Measurements from ENCODE around the gene HDC. TPM values are rescaled to one million over a fixed set of nuclear protein-coding genes. Genes with fewer than 3 reads are reported as not detected.

The HDC gene
- polyA plus RNA-seq, 1 experiment: not detected

DNA sequence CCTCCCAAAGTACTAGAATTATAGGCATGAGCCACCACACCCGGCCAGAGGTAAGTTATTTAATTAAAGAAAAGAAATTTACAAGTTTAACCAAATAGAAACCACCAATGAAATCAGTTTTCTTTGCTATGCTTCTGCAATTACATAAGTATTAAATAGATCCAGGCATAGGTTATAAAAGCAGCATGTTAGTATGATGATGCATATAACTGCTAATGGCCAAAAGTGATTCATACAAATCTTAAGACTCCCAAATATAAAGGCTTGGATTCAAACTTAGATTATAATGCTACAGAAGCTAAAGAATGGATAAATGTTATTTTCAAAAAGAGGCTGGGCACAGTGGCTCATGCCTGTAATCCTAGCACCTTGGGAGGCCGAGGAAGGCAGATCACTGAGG lies 32.8 kb upstream of the HDC start:
- Histone ChIP-seq H3K4me3 (ENCODE audit: low read depth, low read length) (no peak overlapping the region), H3K9me3 (ENCODE audit: control insufficient read depth, insufficient read depth, low read length) (no peaks in the 10 kb centered on the region), H3K27ac (ENCODE audit: low read depth, low read length) (no peak overlapping the region), H3K27me3 (ENCODE audit: control insufficient read depth, insufficient read depth, low read length) (no peaks in the 10 kb centered on the region)
- DNase-seq (ENCODE audit: low read depth, low spot score): no peak
- CTCF ChIA-PET: interaction anchor here (2.4 kb wide), 1 partner anchor 17 kb away, joined by 12 read pairs; no protein-coding TSS in a partner anchor
- POLR2A ChIA-PET: interaction anchor here (0.6 kb wide), 1 partner anchor 55 kb away, joined by 3 read pairs; no protein-coding TSS in a partner anchor
- TF ChIP-seq, protein P1, sequence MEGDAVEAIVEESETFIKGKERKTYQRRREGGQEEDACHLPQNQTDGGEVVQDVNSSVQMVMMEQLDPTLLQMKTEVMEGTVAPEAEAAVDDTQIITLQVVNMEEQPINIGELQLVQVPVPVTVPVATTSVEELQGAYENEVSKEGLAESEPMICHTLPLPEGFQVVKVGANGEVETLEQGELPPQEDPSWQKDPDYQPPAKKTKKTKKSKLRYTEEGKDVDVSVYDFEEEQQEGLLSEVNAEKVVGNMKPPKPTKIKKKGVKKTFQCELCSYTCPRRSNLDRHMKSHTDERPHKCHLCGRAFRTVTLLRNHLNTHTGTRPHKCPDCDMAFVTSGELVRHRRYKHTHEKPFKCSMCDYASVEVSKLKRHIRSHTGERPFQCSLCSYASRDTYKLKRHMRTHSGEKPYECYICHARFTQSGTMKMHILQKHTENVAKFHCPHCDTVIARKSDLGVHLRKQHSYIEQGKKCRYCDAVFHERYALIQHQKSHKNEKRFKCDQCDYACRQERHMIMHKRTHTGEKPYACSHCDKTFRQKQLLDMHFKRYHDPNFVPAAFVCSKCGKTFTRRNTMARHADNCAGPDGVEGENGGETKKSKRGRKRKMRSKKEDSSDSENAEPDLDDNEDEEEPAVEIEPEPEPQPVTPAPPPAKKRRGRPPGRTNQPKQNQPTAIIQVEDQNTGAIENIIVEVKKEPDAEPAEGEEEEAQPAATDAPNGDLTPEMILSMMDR (IDR thresholded peaks at IDR 0.05; ENCODE audit: low read depth, low read length): no peak

DNA sequence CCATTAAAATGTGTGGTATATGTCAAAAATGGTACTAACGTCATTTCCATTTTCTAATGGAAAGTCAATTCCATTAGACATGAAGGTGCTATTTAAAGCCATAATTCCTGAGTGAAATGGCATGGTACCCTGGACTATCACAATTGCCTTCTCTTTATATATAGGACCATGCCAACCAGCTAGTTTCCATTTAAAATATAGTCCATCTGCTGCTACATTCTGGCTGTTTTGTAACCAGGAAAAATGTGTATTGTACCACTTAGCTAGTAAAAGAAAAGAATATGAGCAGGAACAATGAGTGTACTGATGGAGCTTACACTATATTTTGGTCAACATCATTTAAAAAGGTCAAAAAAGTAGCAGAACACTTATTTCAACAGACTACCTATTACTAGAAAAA lies 30.4 kb upstream of the HDC start:
- Histone ChIP-seq H3K27me3 (ENCODE audit: control insufficient read depth, insufficient read depth, low read length) (no peaks in the 10 kb centered on the region), H3K27ac (ENCODE audit: low read depth, low read length) (no peak overlapping the region), H3K4me3 (ENCODE audit: low read depth, low read length) (no peak overlapping the region), H3K9me3 (ENCODE audit: control insufficient read depth, insufficient read depth, low read length) (no peaks in the 10 kb centered on the region)
- ChIA-PET CTCF (interaction anchor here (0.6 to 1.4 kb wide), 3 partner anchors 20 to 1511 kb away, joined by 3 to 6 read pairs (median 6); no protein-coding TSS in a partner anchor), POLR2A (no interaction called here)
- TF ChIP-seq, protein P1 (IDR thresholded peaks at IDR 0.05; ENCODE audit: low read depth, low read length): no peak
- no peak for DNase-seq (ENCODE audit: low read depth, low spot score)

DNA sequence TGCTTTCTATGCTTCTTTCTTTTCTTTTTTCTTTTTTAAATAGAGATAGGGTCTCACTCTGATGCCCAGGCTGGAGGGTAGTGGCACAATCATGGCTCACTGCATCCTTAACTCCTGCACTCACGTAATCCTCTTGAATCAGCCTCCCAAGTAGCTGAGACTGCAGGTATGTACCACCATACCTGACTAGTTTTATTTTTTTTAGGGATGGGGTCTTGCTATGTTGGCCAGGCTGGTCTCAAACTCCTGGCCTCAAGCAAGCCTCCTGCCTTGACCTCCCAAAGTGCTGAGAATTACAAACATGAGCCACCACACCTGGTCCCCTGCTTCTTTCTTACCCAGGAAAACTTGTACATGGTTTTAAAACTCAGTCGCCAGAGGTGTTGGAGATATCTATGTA lies 24.2 kb upstream of the HDC start:
- CTCF ChIA-PET: no interaction called here
- DNase-seq (ENCODE audit: low read depth, low spot score): no peak
- Histone ChIP-seq H3K27ac (ENCODE audit: low read depth, low read length) (no peak overlapping the region), H3K27me3 (ENCODE audit: control insufficient read depth, insufficient read depth, low read length) (no peaks in the 10 kb centered on the region), H3K9me3 (ENCODE audit: control insufficient read depth, insufficient read depth, low read length) (no peaks in the 10 kb centered on the region), H3K4me3 (ENCODE audit: low read depth, low read length) (no peak overlapping the region)
- POLR2A ChIA-PET: no interaction called here
- TF ChIP-seq, protein P1 (IDR thresholded peaks at IDR 0.05; ENCODE audit: low read depth, low read length): no peak

DNA sequence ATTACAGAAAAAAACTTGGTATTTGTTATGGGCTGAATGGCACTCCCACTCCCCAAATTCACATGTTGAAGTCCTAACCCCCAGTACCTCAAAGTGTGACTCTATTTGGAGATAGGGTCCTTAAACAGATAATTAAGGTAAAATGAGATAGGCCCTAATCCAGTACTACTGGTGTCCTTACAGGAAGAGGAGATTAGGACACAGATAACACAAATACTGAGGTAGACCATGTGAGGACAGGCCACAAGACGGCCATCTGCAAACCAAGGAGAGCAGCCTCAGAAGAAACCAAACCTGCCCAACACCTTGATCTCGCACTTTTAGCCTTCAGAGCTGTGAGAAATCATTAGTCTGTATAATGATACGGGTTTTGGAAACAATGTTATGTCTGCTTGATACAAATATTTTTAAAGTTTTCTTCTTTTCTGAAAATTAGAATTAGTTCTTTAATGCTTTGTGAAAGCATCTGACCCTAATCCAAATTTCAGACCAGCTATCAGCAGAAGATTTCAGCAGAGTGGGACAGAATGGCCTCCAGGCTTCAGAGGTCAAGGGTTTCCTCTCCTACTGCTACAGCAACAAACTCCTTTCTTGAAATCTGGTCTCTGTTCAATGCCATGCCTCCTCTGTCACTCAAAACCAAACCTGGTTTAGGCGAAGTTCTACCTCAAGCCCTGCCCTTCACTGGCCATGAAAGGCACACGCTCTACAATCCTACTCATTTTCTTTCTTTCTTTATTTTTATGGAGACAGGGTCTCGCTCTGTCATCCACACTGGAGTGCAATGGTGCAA lies 22.0 kb upstream of the HDC start:
- CTCF ChIA-PET: no interaction called here
- TF ChIP-seq, protein P1 (IDR thresholded peaks at IDR 0.05; ENCODE audit: low read depth, low read length): no peak
- no peak for DNase-seq (ENCODE audit: low read depth, low spot score)
- no peaks in the 10 kb centered on the region for H3K9me3 ChIP-seq (ENCODE audit: control insufficient read depth, insufficient read depth, low read length)
- POLR2A ChIA-PET: no interaction called here
- no peaks in the 10 kb centered on the region for H3K27me3 ChIP-seq (ENCODE audit: control insufficient read depth, insufficient read depth, low read length)
- H3K27ac ChIP-seq (ENCODE audit: low read depth, low read length): no peak overlapping the region
- H3K4me3 ChIP-seq (ENCODE audit: low read depth, low read length): no peak overlapping the region

DNA sequence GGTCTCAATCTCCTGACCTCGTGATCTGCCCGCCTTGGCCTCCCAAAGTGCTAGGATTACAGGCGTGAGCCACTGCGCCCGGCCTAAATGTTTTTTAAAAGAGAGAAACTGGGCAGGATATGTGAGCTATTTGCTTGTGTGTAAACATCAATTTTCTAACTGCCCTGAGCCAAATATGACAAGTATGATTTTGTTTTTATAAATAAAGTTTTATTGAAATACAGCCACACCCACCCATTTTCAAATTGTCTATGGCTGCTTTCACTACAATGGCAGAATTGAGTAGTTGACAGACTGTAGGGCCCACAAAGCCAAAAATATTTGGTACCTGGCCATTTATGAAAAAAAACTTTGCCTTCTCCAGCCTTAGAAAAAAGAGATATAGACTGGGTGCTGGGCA lies 15.9 kb upstream of the HDC start:
- POLR2A ChIA-PET: no interaction called here
- Histone ChIP-seq H3K27ac (ENCODE audit: low read depth, low read length) (no peak overlapping the region), H3K27me3 (ENCODE audit: control insufficient read depth, insufficient read depth, low read length) (no peaks in the 10 kb centered on the region), H3K4me3 (ENCODE audit: low read depth, low read length) (no peak overlapping the region), H3K9me3 (ENCODE audit: control insufficient read depth, insufficient read depth, low read length) (no peaks in the 10 kb centered on the region)
- CTCF ChIA-PET: no interaction called here
- TF ChIP-seq, protein P1 (IDR thresholded peaks at IDR 0.05; ENCODE audit: low read depth, low read length): no peak
- DNase-seq (ENCODE audit: low read depth, low spot score): no peak

All from AG04450 (cell line).